Measurements from ENCODE around the gene GSX1.

DNA sequence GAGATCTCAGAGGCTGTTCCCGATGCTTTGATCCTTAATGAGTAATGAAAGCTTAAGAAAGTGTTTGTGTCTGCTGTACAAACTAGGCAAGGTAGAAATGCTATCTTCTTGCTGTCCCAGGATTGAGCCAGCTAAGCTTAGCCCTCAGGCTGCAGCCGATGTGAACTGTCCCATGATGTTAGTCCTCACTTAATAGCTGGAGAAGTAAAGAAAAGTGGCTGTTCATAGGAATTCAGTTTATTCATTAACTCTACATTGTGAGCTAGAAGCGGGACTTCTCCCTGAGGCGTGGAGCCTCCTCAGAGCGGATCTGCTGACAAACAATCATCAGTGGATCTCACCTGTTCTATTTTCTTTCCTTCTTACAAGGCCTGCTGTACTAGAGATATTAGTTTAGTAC, 10.1 kb upstream of the GSX1 start:
- TF ChIP-seq, protein P1, sequence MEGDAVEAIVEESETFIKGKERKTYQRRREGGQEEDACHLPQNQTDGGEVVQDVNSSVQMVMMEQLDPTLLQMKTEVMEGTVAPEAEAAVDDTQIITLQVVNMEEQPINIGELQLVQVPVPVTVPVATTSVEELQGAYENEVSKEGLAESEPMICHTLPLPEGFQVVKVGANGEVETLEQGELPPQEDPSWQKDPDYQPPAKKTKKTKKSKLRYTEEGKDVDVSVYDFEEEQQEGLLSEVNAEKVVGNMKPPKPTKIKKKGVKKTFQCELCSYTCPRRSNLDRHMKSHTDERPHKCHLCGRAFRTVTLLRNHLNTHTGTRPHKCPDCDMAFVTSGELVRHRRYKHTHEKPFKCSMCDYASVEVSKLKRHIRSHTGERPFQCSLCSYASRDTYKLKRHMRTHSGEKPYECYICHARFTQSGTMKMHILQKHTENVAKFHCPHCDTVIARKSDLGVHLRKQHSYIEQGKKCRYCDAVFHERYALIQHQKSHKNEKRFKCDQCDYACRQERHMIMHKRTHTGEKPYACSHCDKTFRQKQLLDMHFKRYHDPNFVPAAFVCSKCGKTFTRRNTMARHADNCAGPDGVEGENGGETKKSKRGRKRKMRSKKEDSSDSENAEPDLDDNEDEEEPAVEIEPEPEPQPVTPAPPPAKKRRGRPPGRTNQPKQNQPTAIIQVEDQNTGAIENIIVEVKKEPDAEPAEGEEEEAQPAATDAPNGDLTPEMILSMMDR (IDR thresholded peaks at IDR 0.05; ENCODE audit: insufficient read depth, low read depth, low read length), result no peak
- TF ChIP-seq EZH2 (IDR thresholded peaks at IDR 0.05; ENCODE audit: insufficient read depth, low read length), result no peak
